ENCODE results near the gene PLCL1.
"Not testable (repeated sequence)": the region's sequence is repeated elsewhere in the genome, so short reads cannot be mapped to it uniquely, and the experiment has no call there.

Gene PLCL1

DNA sequence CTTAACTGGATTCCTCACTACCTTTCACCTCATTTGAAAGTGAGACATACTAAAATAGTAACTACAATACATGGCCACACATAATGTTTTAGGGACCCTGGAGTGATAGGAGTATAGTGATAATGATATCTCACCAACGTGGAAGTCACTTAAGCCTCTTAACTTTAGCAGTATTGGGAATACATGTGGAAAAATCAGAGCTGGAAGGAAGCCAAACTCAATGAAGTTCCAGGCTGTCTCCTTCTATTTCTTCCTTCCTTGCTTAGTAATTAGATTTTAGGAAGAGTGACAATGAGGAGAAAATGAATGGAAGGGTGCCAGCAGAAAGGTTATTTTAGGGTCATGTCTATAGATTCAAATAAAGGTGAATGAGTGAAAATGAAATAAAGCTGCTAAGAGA, 387.3 kb downstream of the PLCL1 start:
- TF ChIP-seq, protein P1, sequence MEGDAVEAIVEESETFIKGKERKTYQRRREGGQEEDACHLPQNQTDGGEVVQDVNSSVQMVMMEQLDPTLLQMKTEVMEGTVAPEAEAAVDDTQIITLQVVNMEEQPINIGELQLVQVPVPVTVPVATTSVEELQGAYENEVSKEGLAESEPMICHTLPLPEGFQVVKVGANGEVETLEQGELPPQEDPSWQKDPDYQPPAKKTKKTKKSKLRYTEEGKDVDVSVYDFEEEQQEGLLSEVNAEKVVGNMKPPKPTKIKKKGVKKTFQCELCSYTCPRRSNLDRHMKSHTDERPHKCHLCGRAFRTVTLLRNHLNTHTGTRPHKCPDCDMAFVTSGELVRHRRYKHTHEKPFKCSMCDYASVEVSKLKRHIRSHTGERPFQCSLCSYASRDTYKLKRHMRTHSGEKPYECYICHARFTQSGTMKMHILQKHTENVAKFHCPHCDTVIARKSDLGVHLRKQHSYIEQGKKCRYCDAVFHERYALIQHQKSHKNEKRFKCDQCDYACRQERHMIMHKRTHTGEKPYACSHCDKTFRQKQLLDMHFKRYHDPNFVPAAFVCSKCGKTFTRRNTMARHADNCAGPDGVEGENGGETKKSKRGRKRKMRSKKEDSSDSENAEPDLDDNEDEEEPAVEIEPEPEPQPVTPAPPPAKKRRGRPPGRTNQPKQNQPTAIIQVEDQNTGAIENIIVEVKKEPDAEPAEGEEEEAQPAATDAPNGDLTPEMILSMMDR (conservative IDR thresholded peaks at IDR 0.05; ENCODE audit: low read depth, low read length) = no peak
- H3K4me3 ChIP-seq (ENCODE audit: low read depth, low read length) = no peak overlapping the region
- no peak for DNase-seq (ENCODE audit: low read depth)

DNA sequence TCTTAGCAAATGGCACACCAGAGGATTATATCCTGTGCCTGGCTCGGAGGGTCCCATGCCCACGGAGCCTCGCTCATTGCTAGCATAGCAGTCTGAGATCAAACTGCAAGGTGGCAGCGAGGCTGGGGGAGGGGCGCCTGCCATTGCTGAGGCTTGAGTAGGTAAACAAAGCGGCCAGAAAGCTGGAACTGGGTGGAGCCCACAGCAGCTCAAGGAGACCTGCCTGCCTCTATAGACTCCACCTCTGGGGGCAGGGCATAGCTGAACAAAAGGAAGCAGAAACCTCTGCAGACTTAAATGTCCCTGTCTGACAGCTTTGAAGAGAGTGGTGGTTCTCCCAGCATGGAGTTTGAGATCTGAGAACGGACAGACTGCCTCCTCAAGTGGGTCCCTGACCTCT, 392.2 kb downstream of the PLCL1 start:
- DNase-seq (ENCODE audit: low read depth); H3K4me3 ChIP-seq (ENCODE audit: low read depth, low read length): not testable (repeated sequence)
